Measurements from ENCODE around the gene LGR4. TPM values are rescaled to one million over a fixed set of nuclear protein-coding genes. Genes with fewer than 3 reads are reported as not detected.
"Not testable (repeated sequence)": the region's sequence is repeated elsewhere in the genome, so short reads cannot be mapped to it uniquely, and the experiment has no call there.

The LGR4 gene
- total RNA-seq, 2 experiments from 2014 or later = 0.04 TPM; not detected in 1

GRCh38 chr11:27321340-27321739, 151.2 kb downstream of the LGR4 start:
- CTCF ChIA-PET, POLR2A ChIA-PET: not testable (repeated sequence)

DNA sequence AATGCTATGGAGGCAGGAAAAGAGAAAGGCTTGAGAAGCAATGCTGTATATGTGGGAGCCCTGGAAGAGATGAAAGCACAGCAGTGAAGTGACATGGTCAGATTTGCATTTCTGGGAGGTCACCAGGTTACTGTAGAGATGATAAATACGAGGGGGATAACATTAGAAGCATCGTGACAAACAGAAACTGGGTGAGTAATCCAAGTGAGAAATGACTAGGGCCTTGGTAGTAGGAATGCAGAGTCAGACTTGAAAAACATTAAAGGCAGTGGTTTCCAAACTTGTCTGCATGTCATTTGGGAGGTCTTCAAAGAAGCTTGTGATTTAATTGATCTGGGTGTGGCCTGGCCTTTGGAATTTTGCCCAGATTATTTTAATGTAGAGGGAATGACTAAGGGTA, 153.5 kb downstream of the LGR4 start:
- POLR2A ChIA-PET = no interaction called here
- CTCF ChIA-PET = no interaction called here

GRCh38 chr11:27317751-27318150, 154.8 kb downstream of the LGR4 start:
- ChIA-PET CTCF (no interaction called here), POLR2A (no interaction called here)

Other genes with a start within 250 kb of the LGR4 start
- gene CCDC34, start 109.6 kb downstream of the LGR4 start, total RNA-seq = 10 to 100 TPM; 22.0 to 25.0 TPM
- gene LIN7C, start 34.0 kb upstream of the LGR4 start, total RNA-seq = 10 to 100 TPM; 29.0 to 29.1 TPM
- gene BDNF, start 227.7 kb upstream of the LGR4 start, total RNA-seq = not detected